ENCODE data around the gene NFAT5. TPM values are rescaled to one million over a fixed set of nuclear protein-coding genes. Genes with fewer than 3 reads are reported as not detected.
"Not testable (repeated sequence)": the region's sequence is repeated elsewhere in the genome, so short reads cannot be mapped to it uniquely, and the experiment has no call there.

NFAT5 gene
- total RNA-seq, 1 donor from 2014 or later = 14.3 TPM

GRCh38 chr16:69538808-69539207 is 27.0 kb upstream of the NFAT5 start:
- Histone ChIP-seq H4K20me1 (ENCODE audit: low read depth) (no peaks in the 10 kb centered on the region), H3K36me3 (no peaks in the 10 kb centered on the region), H3K9ac (no peak overlapping the region), H3K27me3 (no peaks in the 10 kb centered on the region), H3K4me3 (no peak overlapping the region), H3K79me2 (ENCODE audit: low read depth) (no peaks in the 10 kb centered on the region), H3K27ac (no peak overlapping the region), H3K4me2 (no peak overlapping the region), H3K4me1 (no peaks in the 10 kb centered on the region), H3K9me3 (ENCODE audit: low read depth) (no peaks in the 10 kb centered on the region), H2AFZ (replicated peaks) (no peak overlapping the region), H3F3A (ENCODE audit: low read depth) (no peaks in the 10 kb centered on the region)
- Mint-ChIP-seq H3K36me3 (no peaks in the 10 kb centered on the region), H3K27me3 (ENCODE audit: insufficient read depth, low read depth) (no peaks in the 10 kb centered on the region), H3K9me3 (no peaks in the 10 kb centered on the region), H3K27ac (no peak overlapping the region), H3K4me1 (peaks cover 6% of the 10 kb centered on the region), H3K4me3 (no peak overlapping the region)
- TF ChIP-seq EZH2 (IDR thresholded peaks at IDR 0.05) (no peak), EZH2phosphoT487 (IDR thresholded peaks at IDR 0.05) (no peak)
- TF ChIP-seq, protein P1, sequence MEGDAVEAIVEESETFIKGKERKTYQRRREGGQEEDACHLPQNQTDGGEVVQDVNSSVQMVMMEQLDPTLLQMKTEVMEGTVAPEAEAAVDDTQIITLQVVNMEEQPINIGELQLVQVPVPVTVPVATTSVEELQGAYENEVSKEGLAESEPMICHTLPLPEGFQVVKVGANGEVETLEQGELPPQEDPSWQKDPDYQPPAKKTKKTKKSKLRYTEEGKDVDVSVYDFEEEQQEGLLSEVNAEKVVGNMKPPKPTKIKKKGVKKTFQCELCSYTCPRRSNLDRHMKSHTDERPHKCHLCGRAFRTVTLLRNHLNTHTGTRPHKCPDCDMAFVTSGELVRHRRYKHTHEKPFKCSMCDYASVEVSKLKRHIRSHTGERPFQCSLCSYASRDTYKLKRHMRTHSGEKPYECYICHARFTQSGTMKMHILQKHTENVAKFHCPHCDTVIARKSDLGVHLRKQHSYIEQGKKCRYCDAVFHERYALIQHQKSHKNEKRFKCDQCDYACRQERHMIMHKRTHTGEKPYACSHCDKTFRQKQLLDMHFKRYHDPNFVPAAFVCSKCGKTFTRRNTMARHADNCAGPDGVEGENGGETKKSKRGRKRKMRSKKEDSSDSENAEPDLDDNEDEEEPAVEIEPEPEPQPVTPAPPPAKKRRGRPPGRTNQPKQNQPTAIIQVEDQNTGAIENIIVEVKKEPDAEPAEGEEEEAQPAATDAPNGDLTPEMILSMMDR (IDR thresholded peaks at IDR 0.05) = no peak
- no peak for DNase-seq (ENCODE audit: low spot score)

DNA sequence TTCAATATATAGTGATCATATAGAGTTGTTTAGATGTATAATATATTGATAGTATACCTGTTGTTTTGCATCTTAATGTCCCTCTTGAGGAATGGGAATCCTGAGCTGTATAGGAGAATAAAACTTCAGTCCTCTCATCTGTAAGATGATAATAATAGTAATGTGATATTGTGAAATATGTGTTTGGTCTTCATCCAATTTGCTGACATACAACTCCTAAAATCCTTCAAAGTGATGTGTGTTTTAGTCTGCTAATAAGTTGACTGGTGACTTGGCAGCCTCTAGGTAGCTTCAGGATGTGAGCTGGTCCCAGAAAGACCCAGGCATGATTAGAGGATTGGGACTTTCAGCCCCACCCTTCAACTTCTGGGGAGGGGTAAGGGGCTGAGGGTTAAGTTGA is 22.8 kb upstream of the NFAT5 start:
- H3K36me3 Mint-ChIP-seq = no peaks in the 10 kb centered on the region
- no peaks in the 10 kb centered on the region for H3K27me3 Mint-ChIP-seq (ENCODE audit: insufficient read depth, low read depth)
- no peak for DNase-seq (ENCODE audit: low spot score)
- no peak for TF ChIP-seq EZH2 (IDR thresholded peaks at IDR 0.05)
- TF ChIP-seq, protein P1 (IDR thresholded peaks at IDR 0.05) = no peak
- no peak for TF ChIP-seq EZH2phosphoT487 (IDR thresholded peaks at IDR 0.05)
- Histone ChIP-seq H3K4me2 (no peak overlapping the region), H3K4me3 (no peak overlapping the region), H3F3A (ENCODE audit: low read depth) (no peaks in the 10 kb centered on the region), H4K20me1 (ENCODE audit: low read depth) (no peaks in the 10 kb centered on the region), H3K79me2 (ENCODE audit: low read depth) (no peaks in the 10 kb centered on the region), H2AFZ (replicated peaks) (no peak overlapping the region), H3K27me3 (no peaks in the 10 kb centered on the region), H3K9me3 (ENCODE audit: low read depth) (no peaks in the 10 kb centered on the region), H3K4me1 (no peaks in the 10 kb centered on the region), H3K9ac (no peak overlapping the region), H3K36me3 (no peaks in the 10 kb centered on the region), H3K27ac (no peak overlapping the region)
- H3K4me3 Mint-ChIP-seq = no peak overlapping the region
- no peak overlapping the region for H3K27ac Mint-ChIP-seq
- no peaks in the 10 kb centered on the region for H3K4me1 Mint-ChIP-seq
- no peaks in the 10 kb centered on the region for H3K9me3 Mint-ChIP-seq

- TF ChIP-seq, protein P1 (IDR thresholded peaks at IDR 0.05) = no peak
- Histone ChIP-seq H3K9me3 (ENCODE audit: low read depth) (no peaks in the 10 kb centered on the region), H3K27ac (no peak overlapping the region), H3K4me3 (no peak overlapping the region), H3K4me1 (no peaks in the 10 kb centered on the region), H3K4me2 (no peak overlapping the region), H3K79me2 (ENCODE audit: low read depth) (no peaks in the 10 kb centered on the region), H3F3A (ENCODE audit: low read depth) (no peaks in the 10 kb centered on the region), H4K20me1 (ENCODE audit: low read depth) (no peaks in the 10 kb centered on the region), H3K36me3 (no peaks in the 10 kb centered on the region), H3K9ac (no peak overlapping the region), H2AFZ (replicated peaks) (no peak overlapping the region), H3K27me3 (no peaks in the 10 kb centered on the region)
- Mint-ChIP-seq H3K27me3 (ENCODE audit: insufficient read depth, low read depth) (no peaks in the 10 kb centered on the region), H3K9me3 (no peaks in the 10 kb centered on the region), H3K4me1 (no peaks in the 10 kb centered on the region), H3K27ac (no peak overlapping the region), H3K4me3 (no peak overlapping the region), H3K36me3 (no peaks in the 10 kb centered on the region)
- DNase-seq (ENCODE audit: low spot score) = no peak
Measured at GRCh38 chr16:69544088-69544487, 21.7 kb upstream of the NFAT5 start.

- H3K27ac Mint-ChIP-seq; H3K4me3 ChIP-seq; H3K4me1 Mint-ChIP-seq; H3K27me3 ChIP-seq; H2AFZ ChIP-seq (replicated peaks); H3F3A ChIP-seq (ENCODE audit: low read depth); H3K36me3 Mint-ChIP-seq; H3K27ac ChIP-seq; H3K27me3 Mint-ChIP-seq (ENCODE audit: insufficient read depth, low read depth); H3K4me3 Mint-ChIP-seq; H3K4me1 ChIP-seq; DNase-seq (ENCODE audit: low spot score); H3K9me3 ChIP-seq (ENCODE audit: low read depth); H3K4me2 ChIP-seq; H3K9ac ChIP-seq; H3K36me3 ChIP-seq; H4K20me1 ChIP-seq (ENCODE audit: low read depth); H3K79me2 ChIP-seq (ENCODE audit: low read depth); H3K9me3 Mint-ChIP-seq: not testable (repeated sequence)
Measured at GRCh38 chr16:69546663-69547062, 19.1 kb upstream of the NFAT5 start.

Data from neural progenitor cell (in vitro differentiated cells).